Calu3 (cell line): ENCODE data around the gene MAGEE2. TPM values are rescaled to one million over a fixed set of nuclear protein-coding genes. Genes with fewer than 3 reads are reported as not detected.
"Not testable (repeated sequence)": the region's sequence is repeated elsewhere in the genome, so short reads cannot be mapped to it uniquely, and the experiment has no call there.

Experiments used
- Bru-seq: library from RNA; stranded (reverse); fragments of 400-500 nt; gene quantifications from one replicate; lab custom pipeline; 2021; lab: Mats Ljungman, UMichigan
- BruChase-seq, 2 experiments: library from RNA; stranded (reverse); fragments of 400-500 nt; gene quantifications; one replicate each; lab custom pipeline; 2021; lab: Mats Ljungman, UMichigan
- BruUV-seq: library from RNA; stranded (reverse); fragments of 400-500 nt; replicated peaks from 2 replicates; lab custom pipeline; 2021; lab: Mats Ljungman, UMichigan
- CTCF ChIA-PET: fragments of 300-600 bp; sonication (Branson Sonifier 250); formaldehyde crosslinking; loops from one replicate; lab custom pipeline; 2022; ENCODE audit warnings: antibody characterized with exemption; lab: Charles Lee
- DNase-seq: peaks from one replicate; pipeline ENCODE4 v3.0.0; 2022
- H3K27ac Mint-ChIP-seq: one replicate; pipeline ENCODE4 v1.8.0; 2022; ENCODE audit warnings: mixed read lengths; ENCODE audit not compliant: unreplicated experiment
- H3K27me3 Mint-ChIP-seq: one replicate; pipeline ENCODE4 v1.8.0; 2022; ENCODE audit warnings: mixed read lengths; ENCODE audit not compliant: unreplicated experiment
- H3K36me3 Mint-ChIP-seq: one replicate; pipeline ENCODE4 v1.8.0; 2022; ENCODE audit warnings: mild to moderate bottlenecking, moderate library complexity, mixed read lengths; ENCODE audit not compliant: insufficient read depth, unreplicated experiment
- H3K4me1 Mint-ChIP-seq: one replicate; pipeline ENCODE4 v1.8.0; 2022; ENCODE audit warnings: mild to moderate bottlenecking, low read depth, mixed read lengths; ENCODE audit not compliant: unreplicated experiment
- H3K4me3 Mint-ChIP-seq: one replicate; pipeline ENCODE4 v1.8.0; 2022; ENCODE audit warnings: mild to moderate bottlenecking, low read depth, moderate library complexity, mixed read lengths; ENCODE audit not compliant: unreplicated experiment
- H3K9me3 Mint-ChIP-seq: one replicate; pipeline ENCODE4 v1.8.0; 2022; ENCODE audit warnings: low read depth, mixed read lengths; ENCODE audit not compliant: unreplicated experiment
- CTCF ChIP-seq: fragments of 200-600 bp; IDR thresholded peaks from one replicate; pipeline ENCODE4 v1.8.0; 2022; ENCODE audit warnings: antibody characterized with exemption; ENCODE audit not compliant: unreplicated experiment
- intact Hi-C: fragments of 100-400 bp; cut with micrococcal nuclease; formaldehyde crosslinking; loops from one replicate; pipeline ENCODE4 v1.10.0; 2022; ENCODE audit not compliant: unreplicated experiment
- long read RNA-seq: library from polyadenylated mRNA; stranded (forward); transcript quantifications from one replicate; pipeline ENCODE4 v2.0.0, GENCODE V29; 2022
- total RNA-seq: library from RNA; stranded (reverse); gene quantifications from 2 replicates; pipeline ENCODE4 v1.2.3, GENCODE V29; 2022

MAGEE2 gene
- total RNA-seq, result not detected in 2 replicates
- Bru-seq, nascent RNA, result not detected
- BruChase-seq, experiment 1, labeled RNA remaining after a 6-hour chase, result not detected
- BruChase-seq, experiment 2, labeled RNA remaining after a 2-hour chase, result not detected
- long read RNA-seq, result 0 reads

GRCh38 chrX:75784680-75785491 is at the start of gene MAGEE2:
TSS of gene MAGEE2 (minus strand) at chrX:75785254. CDS start at chrX:75785051, 203 bp downstream.
- H3K4me1 Mint-ChIP-seq, result no peaks in the 10 kb centered on the region
- intact Hi-C loops, result no loop called here
- DNase-seq, result no peak
- no TSS peak for BruUV-seq
- H3K4me3 Mint-ChIP-seq, result no peak within 1 kb of the TSS
- CTCF ChIA-PET, result no interaction called here
- H3K36me3 Mint-ChIP-seq, result no peaks in the 10 kb centered on the region
- peaks cover 2% of the 10 kb centered on the region for H3K9me3 Mint-ChIP-seq
- no peak within 1 kb of the TSS for H3K27ac Mint-ChIP-seq
- no peaks in the 10 kb centered on the region for H3K27me3 Mint-ChIP-seq
- TF ChIP-seq CTCF, result no peak

GRCh38 chrX:75786290-75786689 is 1.2 kb upstream of the MAGEE2 start:
- CTCF ChIA-PET, result no interaction called here
- H3K4me1 Mint-ChIP-seq, result no peaks in the 10 kb centered on the region
- no peak overlapping the region for H3K27ac Mint-ChIP-seq
- TF ChIP-seq CTCF, result no peak
- H3K27me3 Mint-ChIP-seq, result no peaks in the 10 kb centered on the region
- H3K4me3 Mint-ChIP-seq, result no peak overlapping the region
- H3K9me3 Mint-ChIP-seq, result peaks cover 2% of the 10 kb centered on the region
- no TSS peak for BruUV-seq
- DNase-seq, result no peak
- no peaks in the 10 kb centered on the region for H3K36me3 Mint-ChIP-seq
- intact Hi-C loops, result no loop called here

- no peak overlapping the region for H3K4me3 Mint-ChIP-seq
- CTCF ChIA-PET, result no interaction called here
- no peaks in the 10 kb centered on the region for H3K36me3 Mint-ChIP-seq
- no peaks in the 10 kb centered on the region for H3K27me3 Mint-ChIP-seq
- H3K27ac Mint-ChIP-seq, result no peak overlapping the region
- BruUV-seq, result no TSS peak
- H3K4me1 Mint-ChIP-seq, result no peaks in the 10 kb centered on the region
- intact Hi-C loops, result no loop called here
- H3K9me3 Mint-ChIP-seq, result peaks cover 2% of the 10 kb centered on the region
- no peak for TF ChIP-seq CTCF
- no peak for DNase-seq
Measured at GRCh38 chrX:75781611-75782010, 3.4 kb downstream of the MAGEE2 start.

- intact Hi-C loops, H3K4me3 Mint-ChIP-seq, BruUV-seq, CTCF ChIA-PET, H3K36me3 Mint-ChIP-seq, DNase-seq, H3K4me1 Mint-ChIP-seq, H3K27me3 Mint-ChIP-seq, H3K27ac Mint-ChIP-seq, H3K9me3 Mint-ChIP-seq: not testable (repeated sequence)
Measured at GRCh38 chrX:75768063-75768462, 17.0 kb downstream of the MAGEE2 start.

GRCh38 chrX:75748431-75748830 is 36.6 kb downstream of the MAGEE2 start:
- TF ChIP-seq CTCF, result no peak
- Mint-ChIP-seq H3K4me1 (peaks cover 8% of the 10 kb centered on the region), H3K36me3 (peaks cover 6% of the 10 kb centered on the region), H3K4me3 (no peak overlapping the region), H3K27ac (no peak overlapping the region), H3K9me3 (peaks cover 5% of the 10 kb centered on the region), H3K27me3 (no peaks in the 10 kb centered on the region)
- CTCF ChIA-PET, result no interaction called here
- intact Hi-C loops, result no loop called here
- DNase-seq, result no peak
- no TSS peak for BruUV-seq
